ENCODE results near the gene SPATA21.

The SPATA21 gene

DNA sequence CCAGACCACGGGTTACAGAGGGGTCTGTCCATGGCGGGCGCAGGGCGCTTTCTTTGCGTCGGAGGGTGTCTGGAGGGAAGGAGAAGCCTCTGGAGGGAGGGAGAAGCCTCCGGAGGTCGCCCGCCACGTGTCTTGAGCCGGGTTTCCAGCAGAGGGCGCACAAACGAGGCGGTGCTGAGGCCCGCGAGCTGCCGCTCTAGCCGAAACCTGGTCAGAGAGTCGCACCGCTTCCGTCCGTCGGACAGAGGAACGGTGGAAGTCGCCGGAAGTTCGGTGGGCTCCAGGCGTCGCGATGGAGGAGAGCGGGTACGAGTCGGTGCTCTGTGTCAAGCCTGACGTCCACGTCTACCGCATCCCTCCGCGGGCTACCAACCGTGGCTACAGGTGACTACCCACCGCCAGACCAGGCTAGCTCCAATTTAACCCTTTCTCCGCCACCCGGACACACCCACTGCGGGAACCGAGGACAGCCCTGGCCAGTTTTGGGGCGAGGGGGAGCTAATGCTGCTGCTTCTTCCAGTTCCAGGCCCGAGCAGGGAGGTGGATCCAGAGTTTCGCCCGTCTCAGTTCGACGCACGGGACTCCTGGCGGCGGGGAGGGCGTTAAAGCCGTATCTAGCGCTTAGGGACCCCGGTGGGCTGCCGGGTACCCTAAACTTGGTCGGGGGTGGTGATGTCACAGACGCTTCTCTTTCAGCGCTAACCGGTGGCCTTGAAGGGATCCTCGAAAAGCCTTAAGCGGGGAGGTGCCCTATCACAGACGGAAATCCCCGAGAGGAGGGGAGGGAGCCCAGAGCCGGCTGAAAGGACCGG lies 3.5 kb upstream of the SPATA21 start, which contains the start of gene NECAP2:
Gene NECAP2 (plus strand): TSS at position 255 of the 812 bp plus-strand sequence. CDS start 38 bp downstream, at position 293.
- TF ChIP-seq, protein P1, sequence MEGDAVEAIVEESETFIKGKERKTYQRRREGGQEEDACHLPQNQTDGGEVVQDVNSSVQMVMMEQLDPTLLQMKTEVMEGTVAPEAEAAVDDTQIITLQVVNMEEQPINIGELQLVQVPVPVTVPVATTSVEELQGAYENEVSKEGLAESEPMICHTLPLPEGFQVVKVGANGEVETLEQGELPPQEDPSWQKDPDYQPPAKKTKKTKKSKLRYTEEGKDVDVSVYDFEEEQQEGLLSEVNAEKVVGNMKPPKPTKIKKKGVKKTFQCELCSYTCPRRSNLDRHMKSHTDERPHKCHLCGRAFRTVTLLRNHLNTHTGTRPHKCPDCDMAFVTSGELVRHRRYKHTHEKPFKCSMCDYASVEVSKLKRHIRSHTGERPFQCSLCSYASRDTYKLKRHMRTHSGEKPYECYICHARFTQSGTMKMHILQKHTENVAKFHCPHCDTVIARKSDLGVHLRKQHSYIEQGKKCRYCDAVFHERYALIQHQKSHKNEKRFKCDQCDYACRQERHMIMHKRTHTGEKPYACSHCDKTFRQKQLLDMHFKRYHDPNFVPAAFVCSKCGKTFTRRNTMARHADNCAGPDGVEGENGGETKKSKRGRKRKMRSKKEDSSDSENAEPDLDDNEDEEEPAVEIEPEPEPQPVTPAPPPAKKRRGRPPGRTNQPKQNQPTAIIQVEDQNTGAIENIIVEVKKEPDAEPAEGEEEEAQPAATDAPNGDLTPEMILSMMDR (IDR thresholded peaks at IDR 0.05; ENCODE audit: low read depth, low read length, missing control alignments), result peak; percentile 92
- in situ Hi-C loops (cut with HindIII; ENCODE audit: low pct_ligation_motif_present, low sequenced_read_pairs), result no loop called here
- Histone ChIP-seq H3K27ac (peak within 1 kb of the TSS; percentile 75), H3K27me3 (replicated peaks) (no peaks in the 10 kb centered on the region), H3K36me3 (replicated peaks) (peaks cover 26% of the 10 kb centered on the region), H3K4me3 (ENCODE audit: low read depth, low read length) (peak within 1 kb of the TSS; percentile 99)
- peak; percentile 89 for DNase-seq

DNA sequence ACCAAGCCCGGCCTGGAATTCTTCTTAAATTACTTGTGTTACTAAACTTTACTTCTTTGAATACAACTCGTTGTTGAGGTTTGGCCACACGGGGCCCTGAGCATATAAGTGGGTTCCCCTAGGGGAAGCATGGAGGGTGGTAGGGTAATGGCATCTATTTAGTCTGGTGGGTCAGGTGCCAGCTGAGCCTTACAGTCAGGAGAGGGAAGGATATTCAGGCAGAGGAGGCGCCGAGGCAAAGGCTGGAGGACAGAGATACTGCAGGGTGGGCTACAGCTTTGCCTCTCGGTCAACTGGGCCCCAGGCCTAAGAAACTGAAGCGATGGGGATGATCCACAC lies 2.9 kb upstream of the SPATA21 start:
- no peak for DNase-seq
- in situ Hi-C loops (cut with HindIII; ENCODE audit: low pct_ligation_motif_present, low sequenced_read_pairs), result no loop called here
- Histone ChIP-seq H3K36me3 (replicated peaks) (peaks cover 21% of the 10 kb centered on the region), H3K4me3 (ENCODE audit: low read depth, low read length) (peak overlapping the region; percentile 99), H3K27ac (no peak overlapping the region), H3K27me3 (replicated peaks) (no peaks in the 10 kb centered on the region)
- TF ChIP-seq, protein P1 (IDR thresholded peaks at IDR 0.05; ENCODE audit: low read depth, low read length, missing control alignments), result no peak

DNA sequence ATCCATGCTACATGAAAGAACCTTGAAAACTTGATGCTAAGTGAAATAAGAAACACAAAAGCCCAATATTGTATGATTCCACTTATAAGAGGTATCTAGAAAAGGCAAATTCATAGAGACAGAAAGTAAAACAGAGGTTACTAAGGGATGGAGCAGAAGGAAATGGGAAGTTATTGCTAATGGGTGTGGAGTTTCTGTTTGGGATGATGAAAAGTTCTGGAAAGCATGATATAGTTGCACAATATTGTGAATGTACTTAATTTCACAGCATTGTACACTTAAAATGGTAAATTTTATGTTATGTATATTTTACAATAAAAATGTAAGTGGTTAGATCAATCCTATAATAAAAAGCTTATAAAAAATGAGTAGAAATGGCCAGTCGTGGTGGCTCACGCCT lies 1.7 kb upstream of the SPATA21 start:
- Histone ChIP-seq H3K36me3 (replicated peaks) (peaks cover 10% of the 10 kb centered on the region), H3K27ac (no peak overlapping the region), H3K27me3 (replicated peaks) (no peaks in the 10 kb centered on the region), H3K4me3 (ENCODE audit: low read depth, low read length) (no peak overlapping the region)
- TF ChIP-seq, protein P1 (IDR thresholded peaks at IDR 0.05; ENCODE audit: low read depth, low read length, missing control alignments), result no peak
- in situ Hi-C loops (cut with HindIII; ENCODE audit: low pct_ligation_motif_present, low sequenced_read_pairs), result no loop called here
- DNase-seq, result no peak

DNA sequence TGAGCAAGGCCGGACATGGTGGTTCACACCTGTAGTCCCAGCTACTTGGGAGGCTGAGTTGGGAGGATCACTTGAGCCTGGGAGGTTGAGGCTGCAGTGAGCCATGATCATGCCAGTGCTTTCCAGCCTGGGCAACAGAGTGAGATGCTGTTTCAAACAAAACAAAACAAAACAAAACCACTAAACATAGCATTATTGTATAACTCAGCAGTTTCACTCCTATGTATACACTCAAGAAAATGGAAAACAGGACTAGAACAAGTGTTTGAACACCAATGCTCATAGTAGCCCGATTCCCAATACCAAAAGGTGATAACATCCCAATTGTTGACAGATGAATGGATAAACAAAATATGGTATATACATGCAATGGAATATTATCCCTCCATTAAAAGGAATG lies 1.3 kb upstream of the SPATA21 start:
- no peak overlapping the region for H3K27ac ChIP-seq
- TF ChIP-seq, protein P1 (IDR thresholded peaks at IDR 0.05; ENCODE audit: low read depth, low read length, missing control alignments), result no peak
- in situ Hi-C loops (cut with HindIII; ENCODE audit: low pct_ligation_motif_present, low sequenced_read_pairs), result no loop called here
- no peak overlapping the region for H3K4me3 ChIP-seq (ENCODE audit: low read depth, low read length)
- H3K36me3 ChIP-seq (replicated peaks), result peaks cover 6% of the 10 kb centered on the region
- H3K27me3 ChIP-seq (replicated peaks), result no peaks in the 10 kb centered on the region
- DNase-seq, result no peak

DNA sequence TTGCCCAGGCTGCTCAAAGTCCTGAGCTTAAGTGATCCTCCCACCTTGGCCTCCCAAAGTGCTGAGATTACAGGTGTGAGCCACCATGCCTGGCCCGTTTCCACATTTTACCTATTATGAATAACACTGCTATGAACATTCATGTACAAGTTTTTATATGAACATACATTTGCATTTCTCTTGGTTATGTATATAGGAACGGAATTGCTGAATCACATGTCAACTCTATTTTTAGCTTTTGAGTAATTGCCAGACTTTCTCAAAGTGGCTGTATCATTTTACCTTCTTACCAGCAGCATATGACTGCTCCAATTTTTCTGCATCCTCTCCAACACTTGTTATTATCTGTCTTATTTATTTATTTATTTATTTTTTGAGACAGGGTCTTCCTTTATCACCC lies 2.7 kb downstream of the SPATA21 start:
- TF ChIP-seq, protein P1 (IDR thresholded peaks at IDR 0.05; ENCODE audit: low read depth, low read length, missing control alignments), result no peak
- in situ Hi-C loops (cut with HindIII; ENCODE audit: low pct_ligation_motif_present, low sequenced_read_pairs), result no loop called here
- DNase-seq, result no peak
- Histone ChIP-seq H3K27me3 (replicated peaks) (no peaks in the 10 kb centered on the region), H3K4me3 (ENCODE audit: low read depth, low read length) (no peak overlapping the region), H3K27ac (no peak overlapping the region), H3K36me3 (replicated peaks) (no peaks in the 10 kb centered on the region)

DNA sequence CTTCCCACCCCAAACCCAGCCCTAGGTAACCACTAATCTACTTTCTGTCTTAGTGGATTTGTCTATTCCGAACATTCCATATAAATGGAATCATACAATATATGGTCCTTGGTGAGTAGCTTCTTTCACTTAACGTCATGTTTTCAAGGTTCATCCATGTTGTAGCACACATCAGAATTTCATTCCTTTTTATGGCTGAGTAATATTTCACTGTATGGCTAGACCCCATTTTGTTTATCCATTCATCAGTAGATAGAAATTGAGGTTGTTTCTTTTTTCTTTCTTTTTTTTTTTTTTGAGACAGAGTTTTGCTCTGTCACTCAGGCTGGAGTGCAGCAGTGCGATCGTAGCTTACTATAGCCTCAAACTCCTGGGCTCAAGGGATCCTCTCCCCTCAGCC lies 3.2 kb downstream of the SPATA21 start:
- H3K4me3 ChIP-seq (ENCODE audit: low read depth, low read length), result no peak overlapping the region
- TF ChIP-seq, protein P1 (IDR thresholded peaks at IDR 0.05; ENCODE audit: low read depth, low read length, missing control alignments), result no peak
- in situ Hi-C loops (cut with HindIII; ENCODE audit: low pct_ligation_motif_present, low sequenced_read_pairs), result no loop called here
- H3K27ac ChIP-seq, result no peak overlapping the region
- H3K36me3 ChIP-seq (replicated peaks), result no peaks in the 10 kb centered on the region
- DNase-seq, result no peak
- H3K27me3 ChIP-seq (replicated peaks), result no peaks in the 10 kb centered on the region

All from brain microvascular endothelial cell (primary cell).